HepG2 (cell line): ENCODE measurements around the gene MGAT5. TPM values are rescaled to one million over a fixed set of nuclear protein-coding genes. Genes with fewer than 3 reads are reported as not detected.

Source experiments
- ARID5B ChIP-seq: IDR thresholded peaks from 2 replicates; pipeline ENCODE4 v1.4.0; 2020; ENCODE audit warnings: mild to moderate bottlenecking, missing genetic modification reagents
- ATF7-NPFF ChIP-seq: sonication (generic); formaldehyde crosslinking; IDR thresholded peaks from 2 replicates; pipeline ENCODE4 v1.8.1; 2023; ENCODE audit warnings: mild to moderate bottlenecking, low read depth, missing genetic modification reagents, moderate library complexity
- BORCS8-MEF2B ChIP-seq: sonication (generic); formaldehyde crosslinking; IDR thresholded peaks from 2 replicates; pipeline ENCODE4 v1.8.0; 2022; ENCODE audit warnings: mild to moderate bottlenecking, missing genetic modification reagents
- CHCHD3 ChIP-seq: sonication (generic); formaldehyde crosslinking; IDR thresholded peaks from 2 replicates; pipeline ENCODE4 v1.8.0; 2022; ENCODE audit warnings: mild to moderate bottlenecking, missing genetic modification reagents, moderate library complexity
- DMTF1 ChIP-seq: sonication (generic); formaldehyde crosslinking; IDR thresholded peaks from 2 replicates; pipeline ENCODE4 v1.4.0; 2020; ENCODE audit warnings: mild to moderate bottlenecking, missing genetic modification reagents
- FOXM1 ChIP-seq: sonication (generic); formaldehyde crosslinking; IDR thresholded peaks from 2 replicates; pipeline ENCODE4 v1.5.0; 2020; ENCODE audit warnings: missing genetic modification reagents
- KDM5A ChIP-seq: fragments of 200-600 bp; sonication (generic); IDR thresholded peaks from 2 replicates; pipeline ENCODE4 v1.7.0; 2018; ENCODE audit warnings: antibody characterized with exemption, mild to moderate bottlenecking, low read length, borderline replicate concordance
- MAFF ChIP-seq: IDR thresholded peaks from 2 replicates; pipeline ENCODE4 v1.6.1; 2011; ENCODE audit warnings: low read depth, low read length, improper control_type of control experiment
- MTA3 ChIP-seq: sonication (generic); formaldehyde crosslinking; IDR thresholded peaks from 2 replicates; pipeline ENCODE4 v1.4.0; 2020; ENCODE audit warnings: missing genetic modification reagents
- MXD4 ChIP-seq: IDR thresholded peaks from 2 replicates; pipeline ENCODE4 v1.6.1; 2016; ENCODE audit warnings: mild to moderate bottlenecking, missing biosample characterization, missing genetic modification reagents
- POLR2AphosphoS5 ChIP-seq: IDR thresholded peaks from 2 replicates; pipeline ENCODE4 v1.6.1; 2012; ENCODE audit warnings: low read depth, low read length
- SAP130 ChIP-seq: IDR thresholded peaks from 2 replicates; pipeline ENCODE4 v1.6.1; 2016; ENCODE audit warnings: low read depth
- SNRNP70 ChIP-seq: fragments of 200-400 bp; formaldehyde crosslinking; IDR thresholded peaks from 2 replicates; pipeline ENCODE4 v1.6.1; 2017; ENCODE audit warnings: mild to moderate bottlenecking, low read depth, low read length, moderate library complexity
- SP2 ChIP-seq: sonication (generic); formaldehyde crosslinking; IDR thresholded peaks from 2 replicates; pipeline ENCODE4 v1.5.1; 2020; ENCODE audit warnings: mild to moderate bottlenecking, missing genetic modification reagents
- SRSF1 ChIP-seq: fragments of 200-400 bp; formaldehyde crosslinking; optimal IDR thresholded peaks from 2 replicates; pipeline ENCODE3; 2017; ENCODE audit warnings: mild to moderate bottlenecking, low read depth, low read length, moderate library complexity
- ZEB1 ChIP-seq: IDR thresholded peaks from 2 replicates; pipeline ENCODE4 v1.6.1; 2012; ENCODE audit warnings: mild to moderate bottlenecking, low read depth, inconsistent platforms; ENCODE audit not compliant: insufficient replicate concordance
- ZNF143 ChIP-seq: sonication (generic); formaldehyde crosslinking; IDR thresholded peaks from 2 replicates; pipeline ENCODE4 v1.4.0; 2020; ENCODE audit warnings: missing genetic modification reagents
- ZNF33A ChIP-seq: sonication (generic); formaldehyde crosslinking; IDR thresholded peaks from 2 replicates; pipeline ENCODE4 v1.5.1; 2020; ENCODE audit warnings: missing genetic modification reagents, mild to moderate bottlenecking, moderate library complexity, borderline replicate concordance
- ZNF382 ChIP-seq: sonication (generic); formaldehyde crosslinking; IDR thresholded peaks from 2 replicates; pipeline ENCODE4 v1.5.0; 2020; ENCODE audit warnings: missing genetic modification reagents, mild to moderate bottlenecking, borderline replicate concordance
- ZNF607 ChIP-seq: sonication (generic); formaldehyde crosslinking; IDR thresholded peaks from 2 replicates; pipeline ENCODE4 v1.5.1; 2020; ENCODE audit warnings: missing genetic modification reagents, mild to moderate bottlenecking, borderline replicate concordance
- ZSCAN21 ChIP-seq: sonication (generic); formaldehyde crosslinking; IDR thresholded peaks from 2 replicates; pipeline ENCODE4 v1.8.0; 2022; ENCODE audit warnings: mild to moderate bottlenecking, missing genetic modification reagents, moderate library complexity, borderline replicate concordance
- polyA plus RNA-seq, 8 experiments: library from polyadenylated mRNA; depleted of rRNA in 3 of 8; stranded (reverse) in 7 of 8; unstranded in 1 of 8; fragments of >200 nt; fragmentation: Illumina TruSeq in 4 of 8; extraction: Trizol in 4 of 8; gene quantifications; 2 replicates each; pipeline versions ENCODE4 v1.2.1 to v1.2.3, GENCODE V29; 2011 to 2016; ENCODE audit warnings: low read depth in 4 of 8, missing spikeins in 1 of 8, mixed read lengths in 1 of 8; ENCODE audit not compliant: insufficient read depth in 1 of 8
- total RNA-seq, 5 experiments: library from RNA; depleted of rRNA; stranded (reverse); fragments of >200 nt; fragmentation: Illumina TruSeq; extraction: Trizol; gene quantifications; 2 replicates each; pipeline ENCODE4 v1.2.3, GENCODE V29; 2016; ENCODE audit warnings: low read depth in 1 of 5
- TF ChIP-seq, protein P1 (sequence below): sonication (generic); formaldehyde crosslinking; IDR thresholded peaks from 2 replicates; pipeline ENCODE4 v1.5.0; 2020; ENCODE audit warnings: mild to moderate bottlenecking, missing genetic modification reagents

MGAT5 gene
- total and polyA plus RNA-seq, 2 of the 13 experiments (the other 11 are each of a cell fraction or from before 2014, with no cell fraction given): 33.1 to 60.2 TPM

- peak; percentile 43; the same call in 1 of the 2 replicates for TF ChIP-seq POLR2AphosphoS5
- no peak for TF ChIP-seq FOXM1 (CRISPR knock-in tag)
- TF ChIP-seq ATF7-NPFF (CRISPR knock-in tag): no peak; the same call in 1 of the 2 replicates
- peak; percentile 84 for TF ChIP-seq ZSCAN21
- TF ChIP-seq BORCS8-MEF2B (CRISPR knock-in tag): peak; percentile 82
- no peak for TF ChIP-seq ZNF607
- TF ChIP-seq ZNF33A (CRISPR knock-in tag): no peak
- peak; percentile 95 for TF ChIP-seq SAP130 (CRISPR knock-in tag)
- peak; percentile 84 for TF ChIP-seq ZEB1
- TF ChIP-seq ZNF382 (CRISPR knock-in tag): no peak
- no peak for TF ChIP-seq CHCHD3 (CRISPR knock-in tag)
- TF ChIP-seq SP2: no peak
- TF ChIP-seq DMTF1 (CRISPR knock-in tag): no peak
- TF ChIP-seq SRSF1: no peak
- TF ChIP-seq MTA3: no peak
- TF ChIP-seq SNRNP70: no peak
- peak; percentile 88 for TF ChIP-seq MXD4 (CRISPR knock-in tag)
- TF ChIP-seq KDM5A: peak; percentile 86
- TF ChIP-seq, protein P1, sequence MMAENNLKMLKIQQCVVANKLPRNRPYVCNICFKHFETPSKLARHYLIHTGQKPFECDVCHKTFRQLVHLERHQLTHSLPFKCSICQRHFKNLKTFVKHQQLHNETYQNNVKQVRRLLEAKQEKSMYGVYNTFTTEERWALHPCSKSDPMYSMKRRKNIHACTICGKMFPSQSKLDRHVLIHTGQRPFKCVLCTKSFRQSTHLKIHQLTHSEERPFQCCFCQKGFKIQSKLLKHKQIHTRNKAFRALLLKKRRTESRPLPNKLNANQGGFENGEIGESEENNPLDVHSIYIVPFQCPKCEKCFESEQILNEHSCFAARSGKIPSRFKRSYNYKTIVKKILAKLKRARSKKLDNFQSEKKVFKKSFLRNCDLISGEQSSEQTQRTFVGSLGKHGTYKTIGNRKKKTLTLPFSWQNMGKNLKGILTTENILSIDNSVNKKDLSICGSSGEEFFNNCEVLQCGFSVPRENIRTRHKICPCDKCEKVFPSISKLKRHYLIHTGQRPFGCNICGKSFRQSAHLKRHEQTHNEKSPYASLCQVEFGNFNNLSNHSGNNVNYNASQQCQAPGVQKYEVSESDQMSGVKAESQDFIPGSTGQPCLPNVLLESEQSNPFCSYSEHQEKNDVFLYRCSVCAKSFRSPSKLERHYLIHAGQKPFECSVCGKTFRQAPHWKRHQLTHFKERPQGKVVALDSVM (CRISPR knock-in tag): 0 out of 2 replicates have a peak, but pooled peaks have one; percentile 32
- peak; percentile 67 for TF ChIP-seq MAFF
- peak; percentile 96 for TF ChIP-seq ARID5B
- 0 out of 2 replicates have a peak, but pooled peaks have one; percentile 39 for TF ChIP-seq ZNF143
Measured at GRCh38 chr2:134411828-134412638, 158.2 kb downstream of the MGAT5 start (continued).
